ENCODE measurements around the gene MTMR1. TPM values are rescaled to one million over a fixed set of nuclear protein-coding genes. Genes with fewer than 3 reads are reported as not detected.

Gene MTMR1
- polyA plus RNA-seq, 1 donor = 19.5 TPM

GRCh38 chrX:150763303-150763797 lies 70.2 kb downstream of the MTMR1 start:
- DNase-seq = no peak

GRCh38 chrX:150763810-150764209 lies 70.6 kb downstream of the MTMR1 start:
- DNase-seq = no peak

- no peak for DNase-seq
Observed at GRCh38 chrX:150765237-150765636, 72.0 kb downstream of the MTMR1 start.

GRCh38 chrX:150765782-150766350 lies 72.7 kb downstream of the MTMR1 start:
- DNase-seq = no peak

- no peak for DNase-seq
Observed at GRCh38 chrX:150766351-150767044, 73.3 kb downstream of the MTMR1 start.

- DNase-seq = no peak
Observed at GRCh38 chrX:150767045-150767395, 73.8 kb downstream of the MTMR1 start.

- DNase-seq = no peak
Observed at GRCh38 chrX:150767475-150768131, 74.4 kb downstream of the MTMR1 start.

GRCh38 chrX:150768132-150768485 lies 74.9 kb downstream of the MTMR1 start:
- DNase-seq = no peak

GRCh38 chrX:150768580-150769190 lies 75.5 kb downstream of the MTMR1 start:
- DNase-seq = no peak

GRCh38 chrX:150769408-150769807 lies 76.2 kb downstream of the MTMR1 start:
- no peak for DNase-seq

GRCh38 chrX:150770623-150771022 lies 77.4 kb downstream of the MTMR1 start:
- no peak for DNase-seq

- no peak for DNase-seq
Observed at GRCh38 chrX:150771116-150771515, 77.9 kb downstream of the MTMR1 start.

- DNase-seq = peak; percentile 58
Observed at GRCh38 chrX:150772150-150772970, 79.2 kb downstream of the MTMR1 start.

GRCh38 chrX:150773117-150773516 lies 79.9 kb downstream of the MTMR1 start:
- no peak for DNase-seq

- DNase-seq = no peak
Observed at GRCh38 chrX:150773634-150774033, 80.4 kb downstream of the MTMR1 start.

- no peak for DNase-seq
Observed at GRCh38 chrX:150774798-150775568, 81.8 kb downstream of the MTMR1 start.

- DNase-seq = no peak
Observed at GRCh38 chrX:150775569-150776350, 82.6 kb downstream of the MTMR1 start.

GRCh38 chrX:150777328-150777992 lies 84.3 kb downstream of the MTMR1 start:
- DNase-seq = no peak

GRCh38 chrX:150779385-150779784 lies 86.2 kb downstream of the MTMR1 start:
- no peak for DNase-seq

GRCh38 chrX:150781677-150782076 lies 88.5 kb downstream of the MTMR1 start:
- DNase-seq = no peak

Measured in hindlimb muscle (tissue), 1 donor.